Sciatic nerve (tissue), 2 donors: ENCODE data around the gene MAP2K7. TPM values are rescaled to one million over a fixed set of nuclear protein-coding genes. Genes with fewer than 3 reads are reported as not detected.
"Not testable (repeated sequence)": the region's sequence is repeated elsewhere in the genome, so short reads cannot be mapped to it uniquely, and the experiment has no call there.

Source experiments
- ATAC-seq: fragments of 200-7000 bp; cut with Tn5 transposase; one replicate; pipeline ENCODE4 v1.9.1; 2020; ENCODE audit warnings: mild to moderate bottlenecking, moderate library complexity
- DNase-seq: peaks from one replicate; pipeline ENCODE4 v3.0.0-alpha.2; 2020; ENCODE audit warnings: low spot score
- intact Hi-C: fragments of 100-400 bp; cut with DNase I; formaldehyde crosslinking; loops from one replicate; pipeline ENCODE4 v1.14.2; 2022
- total RNA-seq: library from RNA; stranded (reverse); fragmentation: NEBNext Ultra II Directional; extraction: Animal tissue kit (Norgen Biotek cat#: 25700); gene quantifications from one replicate; pipeline ENCODE4 v1.2.1, GENCODE V29; 2021
- donor health status: DM: no; HTN: no; CAD: no.
- donor health status: DM: no; HTN: no; CAD: no.

MAP2K7 gene
- total RNA-seq, result 34.0 TPM

DNA sequence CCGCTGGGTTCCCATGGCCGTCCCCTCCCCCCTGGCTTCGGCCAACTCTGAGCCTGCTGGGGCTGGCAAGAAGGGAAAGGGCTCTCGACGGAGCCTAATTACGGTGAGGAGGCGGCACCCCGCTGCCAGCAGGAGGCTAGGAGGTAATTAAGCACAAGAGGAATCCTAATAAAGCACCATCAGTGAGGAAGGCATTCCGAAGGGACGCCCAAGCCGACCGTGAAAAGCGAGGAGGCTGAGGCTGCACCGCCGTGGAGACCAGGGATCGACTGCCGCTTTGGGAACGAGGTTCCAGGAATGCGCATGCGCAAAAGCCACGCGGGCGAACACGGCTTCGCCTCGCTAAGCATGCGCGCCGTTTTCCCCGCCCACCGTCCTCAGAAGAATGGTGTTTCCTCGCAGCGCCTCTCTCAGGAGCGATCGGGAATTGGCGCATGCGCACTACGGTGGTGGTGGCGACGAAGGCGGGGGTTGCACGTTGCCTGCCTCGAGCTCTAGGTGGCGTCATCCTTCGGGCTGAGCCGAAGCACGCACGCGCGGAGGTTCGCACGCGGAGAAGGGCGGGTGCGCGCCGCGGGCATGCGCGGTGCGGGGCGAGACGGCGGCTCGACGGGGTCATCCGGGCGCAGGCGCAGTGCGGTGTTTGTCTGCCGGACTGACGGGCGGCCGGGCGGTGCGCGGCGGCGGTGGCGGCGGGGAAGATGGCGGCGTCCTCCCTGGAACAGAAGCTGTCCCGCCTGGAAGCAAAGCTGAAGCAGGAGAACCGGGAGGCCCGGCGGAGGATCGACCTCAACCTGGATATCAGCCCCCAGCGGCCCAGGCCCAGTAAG is at the start of gene MAP2K7:
Gene MAP2K7, plus strand, starts transcription at position 634 of the 830 bp plus-strand sequence. Its CDS starts 68 bp downstream, at position 702.
- ATAC-seq, result peak; percentile 93
- DNase-seq, result peak; percentile 100
- intact Hi-C loops, result no loop called here

DNA sequence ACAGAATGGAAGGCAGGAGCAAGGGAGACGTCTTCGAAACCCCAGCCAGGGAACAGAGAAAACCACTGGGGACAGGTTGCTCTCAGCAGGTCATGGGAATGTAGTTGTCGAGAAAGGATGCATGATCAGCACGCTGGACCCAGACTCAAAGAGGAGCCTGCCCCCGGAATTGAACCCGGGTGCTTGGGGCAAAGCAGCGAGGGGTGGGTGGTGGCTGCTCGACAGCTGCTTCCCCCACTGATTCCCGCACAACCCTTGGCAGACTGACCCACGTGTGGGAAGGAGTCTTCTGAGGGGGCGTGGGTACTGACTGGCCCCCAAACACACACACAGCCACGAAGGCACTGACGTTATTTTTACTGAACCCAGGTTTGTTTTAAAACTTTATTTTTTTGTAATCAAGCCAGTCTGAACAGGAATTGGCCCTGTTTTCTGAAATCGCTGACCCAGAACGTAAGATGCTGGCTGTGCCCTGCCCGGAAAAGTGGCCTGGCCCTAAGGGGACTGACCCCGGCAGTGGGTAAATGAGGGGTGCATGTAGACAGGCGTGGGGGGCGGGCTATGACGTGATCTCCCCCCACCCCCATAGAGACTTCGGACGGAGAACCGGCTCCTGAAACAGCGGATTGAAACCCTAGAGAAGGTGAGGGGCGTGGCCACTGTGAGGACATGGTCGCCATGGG is 48.1 kb upstream of the MAP2K7 start:
- ATAC-seq (no peak), DNase-seq (no peak)
- intact Hi-C loops, result no loop called here

DNA sequence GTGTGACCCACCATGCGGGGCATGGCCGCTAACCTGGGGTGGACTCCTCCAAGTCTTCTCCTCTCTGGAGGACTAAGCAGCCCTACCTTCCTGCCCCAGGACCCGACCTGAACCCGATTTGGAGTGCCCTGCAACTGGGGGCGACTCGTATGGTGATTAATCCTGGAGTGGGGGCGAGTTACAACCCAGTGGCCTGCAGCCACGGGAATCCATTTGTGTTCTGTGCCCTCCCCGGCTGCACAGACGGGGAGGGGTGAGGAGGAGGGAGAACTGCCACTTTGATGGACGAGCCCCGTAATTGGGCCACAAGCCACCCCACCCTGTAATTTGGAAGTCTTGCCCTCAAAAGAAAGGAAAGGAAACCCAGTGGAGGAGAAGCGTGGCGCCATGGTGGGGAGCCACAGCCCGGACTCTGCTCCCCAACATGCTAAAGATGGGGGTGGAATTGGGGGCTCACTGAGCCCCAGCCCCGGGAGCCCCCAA is 47.5 kb upstream of the MAP2K7 start:
- DNase-seq (no peak), ATAC-seq (no peak)
- intact Hi-C loops, result no loop called here

DNA sequence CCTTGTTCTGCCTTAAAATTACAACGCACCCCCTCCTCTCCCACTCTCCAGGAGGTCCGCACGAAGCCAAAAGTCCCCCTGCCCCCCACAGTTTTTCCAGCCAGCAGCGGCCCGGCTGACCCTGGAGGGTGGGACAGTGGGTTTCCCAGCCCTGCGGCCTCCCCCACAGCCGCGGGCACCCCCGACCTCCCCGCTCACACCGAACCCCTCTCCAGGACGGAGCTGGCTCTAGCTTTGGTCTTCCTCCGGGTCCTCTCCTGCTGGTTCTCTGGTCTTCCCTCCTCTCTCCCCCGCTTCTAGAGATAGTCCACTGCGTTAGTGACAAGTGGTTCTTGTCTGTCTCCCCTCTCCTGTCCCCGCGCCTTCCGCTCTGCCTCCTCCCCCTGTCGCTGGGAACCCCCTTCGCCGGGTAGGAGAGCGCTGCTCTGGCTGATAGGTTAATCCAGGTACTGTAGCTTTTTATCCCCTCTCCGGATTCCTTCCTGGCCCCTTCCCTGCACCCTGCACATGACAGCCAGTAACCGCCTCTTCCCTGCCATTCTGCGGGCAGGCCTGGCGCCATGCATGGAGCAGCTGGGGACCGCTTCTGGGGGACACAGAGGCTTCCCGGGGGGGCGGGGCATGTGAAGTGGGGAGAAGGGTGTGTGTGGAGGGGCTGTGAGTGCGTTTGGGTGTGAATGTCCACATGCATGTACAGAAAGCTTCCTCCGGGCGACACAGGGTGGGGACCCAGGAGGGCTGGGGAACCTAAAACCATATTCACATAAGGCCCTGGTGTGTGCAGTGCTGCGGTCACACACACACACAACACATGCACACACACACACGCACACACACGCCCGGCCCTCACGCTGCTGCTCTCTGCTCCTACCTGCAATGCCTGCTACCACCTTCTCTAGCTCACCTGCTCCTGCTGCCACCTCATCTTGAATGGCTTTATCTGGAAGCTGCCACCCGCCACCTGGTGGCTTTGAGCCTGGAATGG is 46.7 kb upstream of the MAP2K7 start:
- ATAC-seq (no peak), DNase-seq (no peak)
- intact Hi-C loops, result no loop called here

- intact Hi-C loops, result no loop called here
- ATAC-seq, result no peak
These were observed 46.0 kb upstream of the MAP2K7 start for GRCh38 chr19:7857727-7858108.

DNA sequence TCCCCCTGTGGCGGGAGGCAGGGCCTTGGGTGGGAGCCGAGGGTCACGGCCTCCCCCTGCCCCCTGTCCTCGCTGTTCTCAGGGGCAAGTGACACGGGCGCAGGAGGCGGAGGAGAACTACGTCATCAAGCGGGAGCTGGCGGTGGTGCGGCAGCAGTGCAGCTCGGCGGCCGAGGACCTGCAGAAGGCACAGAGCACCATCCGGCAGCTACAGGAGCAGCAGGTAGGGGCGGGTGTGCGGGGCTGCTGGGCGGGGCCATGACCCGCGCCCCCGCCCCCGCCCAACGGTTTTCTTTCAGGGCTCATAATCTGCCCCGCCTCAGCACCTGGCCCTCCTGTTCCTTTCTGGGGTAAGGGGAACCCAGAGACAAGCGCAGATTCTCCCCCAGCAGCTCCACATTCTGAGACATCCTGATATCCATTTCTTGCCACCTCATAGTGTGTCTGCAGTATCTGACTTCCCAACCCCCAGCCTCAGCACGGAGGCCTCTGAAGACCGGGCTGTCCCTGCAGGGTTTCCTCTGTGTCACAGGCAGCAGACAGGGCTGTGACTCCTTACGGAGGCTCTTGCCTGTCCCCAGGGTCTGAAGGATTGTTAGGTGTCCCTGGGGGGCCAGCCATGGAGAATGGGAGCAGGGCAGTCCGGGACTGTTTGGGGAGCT is 45.4 kb upstream of the MAP2K7 start:
- intact Hi-C loops, result no loop called here
- DNase-seq, result no peak
- ATAC-seq, result no peak

More at GRCh38 chr19:7857727-7858108, 46.0 kb upstream of the MAP2K7 start:
- no peak for DNase-seq

GRCh38 chr19:7859087-7859486 is 44.6 kb upstream of the MAP2K7 start:
- intact Hi-C loops, DNase-seq, ATAC-seq: not testable (repeated sequence)

GRCh38 chr19:7859831-7860713 is 43.6 kb upstream of the MAP2K7 start:
- intact Hi-C loops, result no loop called here
- DNase-seq (no peak), ATAC-seq (no peak)

DNA sequence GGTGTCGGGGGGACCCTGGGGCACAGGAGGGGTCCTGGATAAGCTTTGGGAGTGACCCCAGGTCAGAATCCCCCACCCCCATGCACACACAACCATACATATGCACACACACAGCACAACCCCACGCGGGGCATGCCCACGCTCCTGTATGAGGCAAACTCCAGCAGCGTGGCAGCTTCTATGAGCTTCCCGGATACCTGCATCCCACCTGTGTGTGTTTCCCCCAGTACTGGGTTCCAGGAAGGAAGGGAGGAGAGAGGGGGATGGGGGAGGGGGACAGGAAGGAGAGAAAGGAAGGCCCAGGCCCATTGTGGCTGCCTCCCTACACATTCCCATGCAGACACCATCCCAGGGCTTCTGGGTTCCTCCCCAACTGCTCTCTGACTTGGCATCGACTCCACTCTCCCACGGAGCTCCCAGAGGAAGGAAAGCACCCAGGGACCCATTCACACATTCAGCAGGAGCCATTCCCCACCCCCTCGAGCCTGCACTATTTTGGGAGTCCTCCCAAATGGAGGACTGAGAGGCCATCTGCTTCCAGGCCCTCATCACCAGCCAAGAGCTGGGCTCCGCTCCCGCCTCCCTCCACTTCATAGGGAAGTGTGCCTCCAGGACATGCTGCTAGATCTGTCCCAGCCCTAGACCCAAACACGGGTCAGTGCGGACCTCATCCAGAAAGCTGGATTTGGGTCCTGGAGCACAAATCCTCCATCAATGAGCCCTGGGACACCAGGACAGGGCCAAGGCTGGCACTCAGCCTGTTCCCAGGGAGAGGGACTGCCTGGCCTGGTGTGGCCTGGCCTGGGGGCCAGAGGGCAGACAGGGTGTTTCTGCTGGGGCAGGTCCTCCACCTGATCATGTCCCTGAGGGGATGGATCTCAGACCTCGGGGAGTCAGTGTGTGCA is 42.7 kb upstream of the MAP2K7 start:
- no peak for DNase-seq
- no peak for ATAC-seq
- intact Hi-C loops, result no loop called here

GRCh38 chr19:7861619-7862412 is 41.9 kb upstream of the MAP2K7 start:
- intact Hi-C loops, result no loop called here
- DNase-seq (no peak), ATAC-seq (no peak)

- intact Hi-C loops, result no loop called here
- ATAC-seq, result peak; percentile 24
- DNase-seq, result peak; percentile 77
These were observed 41.2 kb upstream of the MAP2K7 start for GRCh38 chr19:7862413-7862951.

DNA sequence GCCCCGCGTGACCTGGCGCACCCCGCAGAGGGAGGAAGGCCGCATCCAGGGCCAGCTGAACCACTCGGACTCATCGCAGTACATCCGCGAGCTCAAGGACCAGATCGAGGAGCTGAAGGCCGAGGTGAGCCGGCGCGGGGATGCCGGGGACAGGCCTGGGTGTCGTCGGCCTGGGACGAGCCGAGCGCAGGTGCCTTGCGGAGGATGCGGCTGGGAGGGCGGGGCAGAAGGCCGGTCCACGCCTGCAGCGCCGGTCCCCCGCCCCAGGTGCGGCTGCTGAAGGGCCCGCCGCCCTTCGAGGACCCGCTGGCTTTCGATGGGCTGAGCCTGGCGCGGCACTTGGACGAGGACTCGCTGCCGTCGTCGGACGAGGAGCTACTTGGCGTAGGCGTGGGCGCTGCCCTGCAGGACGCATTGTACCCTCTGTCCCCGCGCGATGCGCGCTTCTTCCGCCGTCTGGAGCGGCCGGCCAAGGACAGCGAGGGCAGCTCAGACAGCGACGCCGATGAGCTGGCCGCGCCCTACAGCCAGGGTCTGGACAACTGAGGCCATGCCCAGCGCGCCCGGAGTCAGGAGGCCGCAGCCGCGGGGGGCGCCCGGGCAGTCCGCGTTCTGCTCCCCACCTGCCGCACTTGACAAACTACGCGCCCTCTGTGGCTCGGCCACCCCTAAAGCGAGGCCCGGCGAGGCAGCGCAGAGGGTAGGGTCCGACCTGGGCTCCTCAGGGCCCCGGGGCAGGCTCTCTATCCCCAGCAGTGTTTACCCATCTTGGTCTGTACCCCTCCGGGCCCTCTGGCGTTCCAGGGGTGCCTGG is 40.3 kb upstream of the MAP2K7 start:
- DNase-seq (no peak), ATAC-seq (no peak)
- intact Hi-C loops, result no loop called here

- DNase-seq, result no peak
- intact Hi-C loops, result no loop called here
- no peak for ATAC-seq
These were observed 39.5 kb upstream of the MAP2K7 start for GRCh38 chr19:7863971-7864689.

DNA sequence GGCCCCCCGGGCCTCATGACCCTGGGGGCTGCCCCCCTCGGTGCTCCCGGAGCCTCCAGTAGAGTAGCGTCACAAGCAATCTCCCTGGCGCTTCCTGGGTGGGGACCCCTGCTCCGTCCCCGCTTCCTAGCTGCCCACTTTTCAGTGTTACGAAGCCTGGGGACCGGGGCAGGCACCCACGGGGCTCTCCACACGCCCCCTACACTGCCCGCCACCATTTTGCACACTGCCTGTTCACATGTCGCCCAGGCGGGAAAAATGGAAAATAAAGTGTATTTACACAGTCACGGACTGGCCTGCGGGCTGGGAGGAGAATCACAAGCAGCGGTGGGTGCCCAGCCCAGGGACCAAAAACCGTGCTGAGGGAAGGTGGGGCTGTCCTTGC is 39.0 kb upstream of the MAP2K7 start:
- intact Hi-C loops, result no loop called here

More for the DNA sequence above, 39.0 kb upstream of the MAP2K7 start:
- ATAC-seq (no peak), DNase-seq (no peak)
